ENCODE results near the gene MAD2L2. TPM values are rescaled to one million over a fixed set of nuclear protein-coding genes. Genes with fewer than 3 reads are reported as not detected.

The MAD2L2 gene
- polyA plus RNA-seq, 1 donor from 2014 or later, result 49.1 TPM

DNA sequence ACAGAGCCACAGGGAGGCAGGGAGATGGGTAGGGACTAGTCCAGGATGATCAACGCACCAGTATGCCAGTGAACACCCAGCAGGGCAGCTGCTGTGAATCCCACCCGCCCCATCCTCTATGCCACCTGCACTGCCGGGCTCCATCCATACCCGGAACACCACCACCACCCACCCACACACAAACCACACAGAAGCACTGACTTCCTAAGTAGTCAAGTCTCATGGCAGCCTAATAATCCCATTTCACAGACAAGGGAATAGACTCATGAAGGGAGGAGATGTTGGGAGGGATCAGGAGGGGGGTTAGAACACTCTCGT, 16.9 kb upstream of the MAD2L2 start:
- H3K27me3 Mint-ChIP-seq, result peaks cover 13% of the 10 kb centered on the region
- peak overlapping the region in 1 of 3 donors; percentile 82 for H3K27ac Mint-ChIP-seq
- H3K36me3 Mint-ChIP-seq, result peaks cover 3% of the 10 kb centered on the region
- no peak overlapping the region for H3K4me3 Mint-ChIP-seq
- peaks cover 2 to 5% (median 4%) of the 10 kb centered on the region in 3 donors for H3K4me1 Mint-ChIP-seq
- H3K9me3 Mint-ChIP-seq, result no peaks in the 10 kb centered on the region

DNA sequence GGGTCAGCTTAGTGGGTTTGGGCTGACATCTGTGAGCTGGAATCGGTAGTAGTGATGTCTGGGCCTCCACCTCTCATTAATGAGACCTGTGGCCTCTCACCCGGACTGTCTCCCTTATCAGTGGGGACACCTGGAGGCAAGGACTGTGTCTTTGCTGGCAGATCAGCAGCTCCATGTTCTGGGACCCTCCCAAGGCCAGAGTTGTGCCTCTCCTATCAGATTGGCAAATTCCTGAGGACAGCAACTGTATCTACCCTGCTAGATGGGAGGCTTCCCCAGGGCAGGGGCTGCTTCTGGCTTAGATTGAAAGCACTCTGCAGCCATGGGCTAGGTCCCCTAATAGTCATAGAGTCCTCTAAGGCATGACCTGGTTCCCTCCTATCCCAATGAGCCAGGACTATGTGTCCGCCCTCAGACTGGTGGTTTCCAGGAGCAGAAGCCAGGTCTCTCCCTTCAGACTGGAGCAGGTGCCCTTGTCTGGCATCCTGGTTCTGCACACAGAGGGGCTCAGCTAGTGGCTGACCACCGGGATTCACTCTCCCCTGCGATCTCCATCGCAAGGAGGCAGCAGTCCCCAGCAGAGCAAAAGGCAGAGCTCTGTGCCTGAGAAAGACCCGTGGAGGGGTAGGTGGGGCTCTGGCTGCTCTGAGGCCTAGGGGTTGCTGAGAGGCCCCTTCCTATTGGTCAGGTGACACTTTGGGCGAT, 16.4 kb upstream of the MAD2L2 start:
- Mint-ChIP-seq H3K4me3 (no peak overlapping the region), H3K27me3 (peaks cover 17% of the 10 kb centered on the region), H3K36me3 (peaks cover 3% of the 10 kb centered on the region), H3K27ac (no peak overlapping the region), H3K4me1 (peaks cover 2 to 5% (median 5%) of the 10 kb centered on the region in 3 donors), H3K9me3 (no peaks in the 10 kb centered on the region)

DNA sequence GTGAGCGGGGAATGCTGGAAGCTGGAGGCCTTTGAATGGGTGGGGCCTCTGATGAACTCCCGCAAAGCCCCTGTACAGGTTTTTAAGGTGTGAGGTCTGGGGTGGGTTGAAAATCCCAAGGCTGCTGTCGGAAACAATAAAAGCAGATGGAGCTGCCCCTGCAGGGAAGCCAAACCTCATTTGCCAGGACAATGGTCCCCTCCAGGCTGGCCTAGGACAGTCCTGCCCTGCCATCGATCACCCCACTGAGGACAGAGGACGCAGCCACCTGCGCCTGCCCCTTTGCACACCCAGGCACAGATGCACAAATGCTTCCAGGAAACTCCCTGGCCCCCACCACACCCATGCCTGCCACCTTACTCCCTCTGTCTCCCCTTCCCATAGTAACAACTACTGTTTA, 14.9 kb upstream of the MAD2L2 start:
- Mint-ChIP-seq H3K4me3 (no peak overlapping the region), H3K36me3 (peaks cover 3% of the 10 kb centered on the region), H3K4me1 (peaks cover 2 to 5% (median 5%) of the 10 kb centered on the region in 3 donors), H3K27ac (no peak overlapping the region), H3K9me3 (no peaks in the 10 kb centered on the region), H3K27me3 (peaks cover 20% of the 10 kb centered on the region)

DNA sequence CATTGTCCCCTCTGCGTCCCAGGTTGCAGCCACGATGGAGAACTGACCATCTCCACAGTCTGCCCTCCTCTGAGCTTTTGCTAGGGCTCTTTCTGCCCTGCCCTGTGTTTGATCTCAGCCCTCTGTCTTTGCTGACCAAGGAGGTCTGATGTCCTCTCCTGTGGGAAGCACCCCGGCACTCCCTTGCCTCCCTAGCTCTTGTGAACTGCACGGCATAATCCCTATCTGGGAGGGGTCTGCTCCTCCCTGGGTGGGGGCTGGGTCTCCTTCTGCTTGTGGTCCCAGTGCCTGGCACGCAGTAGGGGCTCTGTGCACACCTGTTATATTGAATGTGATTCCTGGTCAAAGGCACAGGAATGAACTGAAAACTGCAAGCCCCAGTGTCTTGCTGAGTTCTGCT, 13.0 kb upstream of the MAD2L2 start:
- Mint-ChIP-seq H3K36me3 (peaks cover 3% of the 10 kb centered on the region), H3K9me3 (no peaks in the 10 kb centered on the region), H3K27ac (peak overlapping the region in 1 of 3 donors; percentile 66), H3K27me3 (peaks cover 34% of the 10 kb centered on the region), H3K4me3 (peak overlapping the region in 1 of 4 donors; percentile 91), H3K4me1 (peaks cover 8 to 10% (median 9%) of the 10 kb centered on the region in 3 donors)

DNA sequence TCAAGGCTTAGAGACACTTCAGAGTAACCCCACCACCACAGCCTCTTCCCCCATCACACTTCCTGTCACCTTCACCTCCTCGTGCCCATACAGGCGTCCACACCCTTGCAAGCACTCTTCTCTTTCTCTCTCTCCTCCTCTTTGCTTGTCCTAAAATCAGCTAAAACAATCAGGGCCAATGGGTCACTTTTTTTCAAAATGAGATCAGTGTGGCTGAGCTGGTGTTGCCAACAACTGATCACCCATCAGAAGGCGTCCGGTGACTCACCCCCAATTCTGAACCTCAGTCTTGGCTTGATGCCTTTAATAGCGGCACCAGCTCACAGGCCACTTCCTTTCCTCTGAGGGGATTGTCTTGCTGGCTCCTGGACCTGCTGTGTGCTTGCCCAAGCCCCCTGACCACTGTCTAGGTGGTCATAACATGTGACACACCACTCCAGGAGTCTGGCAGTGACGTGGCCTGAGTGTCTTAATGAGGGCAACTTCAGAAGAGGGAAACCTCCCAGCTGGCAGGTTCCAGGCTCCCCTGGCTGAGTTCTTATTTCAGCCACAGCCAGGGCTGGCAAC, 12.2 kb upstream of the MAD2L2 start:
- peak overlapping the region in 2 of 4 donors; percentile 59 to 80 for H3K4me3 Mint-ChIP-seq
- H3K9me3 Mint-ChIP-seq, result no peaks in the 10 kb centered on the region
- H3K4me1 Mint-ChIP-seq, result peaks cover 8 to 10% (median 9%) of the 10 kb centered on the region in 3 donors
- H3K27ac Mint-ChIP-seq, result peak overlapping the region in 1 of 3 donors; percentile 45
- peaks cover 3% of the 10 kb centered on the region for H3K36me3 Mint-ChIP-seq
- peaks cover 31% of the 10 kb centered on the region for H3K27me3 Mint-ChIP-seq

DNA sequence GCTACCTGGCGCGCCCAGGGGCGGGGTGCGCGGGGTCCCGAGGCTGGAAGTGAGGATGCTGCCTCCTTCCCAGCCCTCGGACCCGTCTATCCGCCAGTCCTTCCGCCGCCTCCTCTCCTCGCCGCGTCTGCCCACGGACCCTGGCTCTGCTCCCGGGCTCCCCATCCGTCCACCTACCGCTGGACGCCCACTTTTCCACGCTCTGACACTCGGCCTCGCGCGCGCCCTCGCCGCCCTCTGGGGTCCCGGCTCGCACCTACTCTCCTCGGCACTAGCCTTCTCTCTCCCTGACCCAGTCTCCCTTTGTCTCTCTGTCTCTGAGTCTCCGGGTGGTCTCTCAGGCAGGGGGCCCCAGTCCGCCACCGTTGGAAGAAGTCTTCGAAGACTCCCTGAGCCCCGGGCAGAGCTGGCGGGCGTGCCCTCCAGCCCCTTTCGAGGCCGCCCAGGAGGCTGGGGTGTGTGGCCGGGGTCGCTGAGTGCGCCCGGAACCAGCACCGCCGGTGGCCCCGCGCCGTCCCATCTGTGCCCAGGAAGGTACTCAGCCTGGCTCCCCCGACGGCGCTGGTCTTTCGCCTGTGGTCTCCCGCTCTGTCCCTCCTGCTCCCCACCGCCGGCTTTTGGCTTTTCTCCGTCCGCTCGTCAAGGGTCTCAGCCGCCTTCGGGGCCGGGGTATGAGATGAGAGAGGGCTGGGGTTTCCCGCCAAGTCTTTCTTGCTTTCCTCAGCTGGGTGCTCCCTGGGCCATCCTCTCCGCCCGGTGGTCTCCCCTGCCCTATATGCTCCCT, 11.2 kb upstream of the MAD2L2 start:
- peak overlapping the region in 1 of 3 donors; percentile 45 for H3K27ac Mint-ChIP-seq

DNA sequence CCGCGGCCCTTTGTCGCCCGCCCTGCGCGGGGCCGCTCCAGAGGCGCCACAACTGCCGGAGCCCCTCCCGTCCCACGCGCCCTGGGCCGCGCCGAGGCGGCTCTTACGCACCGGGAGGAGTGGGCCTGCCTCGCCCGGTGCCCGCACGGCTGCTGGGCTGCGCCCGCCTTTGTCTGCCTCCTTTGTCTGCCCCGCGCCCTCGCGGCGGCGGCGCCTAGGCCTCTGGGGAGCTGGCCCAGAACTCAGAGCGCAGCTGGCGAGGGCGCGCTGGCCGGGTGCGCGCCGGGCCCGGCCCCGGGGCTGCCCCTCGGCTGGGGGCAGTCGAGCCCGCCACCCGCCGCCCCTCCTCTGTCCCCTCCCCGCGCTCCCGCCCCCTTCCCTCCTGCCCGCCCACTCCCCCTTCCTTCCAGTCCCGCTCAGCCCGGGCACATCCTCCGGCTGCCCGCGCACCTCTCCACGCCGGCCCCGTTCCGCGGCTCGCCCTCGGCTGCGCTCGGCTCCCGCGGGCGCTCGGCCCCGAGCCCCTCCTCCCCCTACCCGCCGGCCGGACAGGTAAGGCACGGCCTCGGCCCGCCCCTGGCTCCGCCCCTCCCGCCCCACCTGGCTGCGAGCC, 10.5 kb upstream of the MAD2L2 start, which contains the start of gene DRAXIN:
TSS of gene DRAXIN (plus strand) at position 409 of the 613 bp plus-strand sequence. CDS start 14,549 bp downstream, outside the sequence.
- Mint-ChIP-seq H3K27ac (peak within 1 kb of the TSS in 1 of 3 donors; percentile 45), H3K4me3 (peak within 1 kb of the TSS; percentile 1 to 86 (median 78)), H3K4me1 (peaks cover 8 to 10% (median 9%) of the 10 kb centered on the region in 3 donors), H3K27me3 (peaks cover 36% of the 10 kb centered on the region), H3K9me3 (no peaks in the 10 kb centered on the region), H3K36me3 (peaks cover 3% of the 10 kb centered on the region)

More for the DNA sequence above, 11.2 kb upstream of the MAD2L2 start:
- Mint-ChIP-seq H3K27me3 (peaks cover 36% of the 10 kb centered on the region), H3K4me1 (peaks cover 8 to 10% (median 9%) of the 10 kb centered on the region in 3 donors), H3K36me3 (peaks cover 3% of the 10 kb centered on the region), H3K9me3 (no peaks in the 10 kb centered on the region), H3K4me3 (peak overlapping the region in 3 of 4 donors; percentile 66 to 86 (median 66))

DNA sequence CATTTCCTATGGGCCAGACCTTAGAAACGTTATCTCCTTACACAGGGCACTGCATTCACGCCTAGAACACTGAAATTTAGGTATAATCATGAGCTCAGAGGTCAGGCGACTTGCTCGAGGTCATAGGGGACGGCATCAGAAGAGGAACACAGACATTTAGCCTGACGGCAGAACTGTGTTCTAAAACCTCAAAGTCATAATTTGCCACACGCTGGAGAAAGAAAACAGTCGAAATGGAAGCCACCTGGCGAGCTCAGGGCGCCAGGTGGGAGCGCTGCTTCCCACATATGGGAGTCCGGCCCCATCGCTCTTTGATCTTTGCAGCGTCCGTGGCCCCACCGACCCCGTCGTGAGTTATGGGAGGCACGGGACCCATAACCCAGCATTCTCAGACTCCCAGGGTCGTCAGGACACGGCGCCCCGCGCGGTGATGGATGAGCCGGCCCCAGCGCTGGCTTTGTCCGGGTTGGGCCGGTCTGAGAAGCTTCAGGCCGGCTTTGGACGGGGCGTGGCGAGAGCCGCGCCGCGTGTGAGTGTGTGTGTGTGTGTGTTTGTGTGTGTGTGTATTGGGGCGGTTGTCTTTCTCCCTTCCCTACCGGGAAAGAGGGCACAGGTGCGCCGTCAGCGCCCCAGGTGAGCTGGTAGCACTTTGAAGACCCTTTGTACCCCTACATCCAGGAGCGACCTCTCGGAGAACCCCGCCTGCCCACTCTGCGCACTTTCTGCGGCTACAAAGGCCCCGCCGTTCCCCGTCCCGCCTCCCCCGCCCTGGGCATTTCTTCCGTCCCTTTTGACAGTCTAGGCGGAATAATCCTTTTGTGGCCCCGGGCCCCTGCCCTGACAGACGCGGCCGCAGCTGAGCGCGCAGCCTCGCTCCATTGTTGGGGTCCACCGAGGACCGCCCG, 9.7 kb upstream of the MAD2L2 start:
- H3K4me3 Mint-ChIP-seq, result peak overlapping the region; percentile 1 to 86 (median 78)
- peaks cover 36% of the 10 kb centered on the region for H3K27me3 Mint-ChIP-seq
- no peak overlapping the region for H3K27ac Mint-ChIP-seq
- H3K36me3 Mint-ChIP-seq, result peaks cover 3% of the 10 kb centered on the region
- no peaks in the 10 kb centered on the region for H3K9me3 Mint-ChIP-seq
- peaks cover 9 to 10% (median 10%) of the 10 kb centered on the region in 3 donors for H3K4me1 Mint-ChIP-seq

DNA sequence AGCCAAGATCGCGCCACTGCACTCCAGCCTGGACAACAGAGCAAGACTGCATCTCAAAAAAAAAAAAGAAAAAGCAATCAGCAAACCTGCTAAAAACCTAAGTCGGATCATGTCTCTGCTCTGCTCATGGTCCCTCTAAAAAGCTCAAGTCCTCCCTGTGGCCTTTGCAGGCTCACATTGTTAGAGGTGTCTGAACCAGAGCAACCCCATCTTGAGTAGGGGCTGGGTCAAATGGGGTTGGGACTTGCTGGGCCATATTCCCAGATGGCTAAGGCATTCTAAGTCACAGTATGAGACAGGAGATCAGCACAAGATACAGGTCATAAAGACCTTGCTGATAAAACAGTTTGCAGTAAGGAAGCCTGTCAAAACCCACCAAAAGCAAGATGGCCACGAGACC, 7.6 kb upstream of the MAD2L2 start:
- Mint-ChIP-seq H3K4me3 (no peak overlapping the region), H3K27me3 (peaks cover 32% of the 10 kb centered on the region), H3K36me3 (no peaks in the 10 kb centered on the region), H3K27ac (no peak overlapping the region), H3K4me1 (peaks cover 10 to 16% (median 10%) of the 10 kb centered on the region in 3 donors), H3K9me3 (no peaks in the 10 kb centered on the region)

DNA sequence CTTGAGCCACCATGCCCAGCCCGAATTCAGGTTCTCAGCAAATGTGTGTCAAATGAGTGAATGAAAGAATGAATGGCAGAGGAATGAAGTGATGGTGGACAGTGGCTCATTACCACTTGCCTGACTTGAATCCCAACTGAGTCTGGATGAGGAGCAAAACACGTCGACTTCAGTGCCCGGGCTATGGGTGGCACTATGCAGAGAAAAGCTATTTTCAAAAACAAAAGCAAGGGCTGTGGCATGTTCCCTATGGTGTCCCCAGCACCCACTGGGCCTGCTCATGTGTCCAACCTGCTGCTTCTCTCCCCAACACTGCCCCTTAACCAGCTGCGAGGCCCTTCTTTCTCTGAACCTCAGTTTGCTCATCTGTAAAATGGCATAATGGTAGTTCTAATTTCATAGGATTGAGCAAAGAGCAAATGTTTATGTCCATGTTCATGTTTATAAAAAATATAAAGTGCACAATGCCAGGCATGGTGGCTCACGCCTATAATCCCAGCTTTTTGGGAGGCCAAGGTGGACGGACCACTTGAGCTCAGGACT, 4.3 kb upstream of the MAD2L2 start:
- Mint-ChIP-seq H3K27ac (no peak overlapping the region), H3K36me3 (no peaks in the 10 kb centered on the region), H3K4me3 (peak overlapping the region in 1 of 4 donors; percentile 23), H3K9me3 (no peaks in the 10 kb centered on the region), H3K27me3 (peaks cover 13% of the 10 kb centered on the region), H3K4me1 (peaks cover 2 to 10% (median 7%) of the 10 kb centered on the region in 3 donors)

DNA sequence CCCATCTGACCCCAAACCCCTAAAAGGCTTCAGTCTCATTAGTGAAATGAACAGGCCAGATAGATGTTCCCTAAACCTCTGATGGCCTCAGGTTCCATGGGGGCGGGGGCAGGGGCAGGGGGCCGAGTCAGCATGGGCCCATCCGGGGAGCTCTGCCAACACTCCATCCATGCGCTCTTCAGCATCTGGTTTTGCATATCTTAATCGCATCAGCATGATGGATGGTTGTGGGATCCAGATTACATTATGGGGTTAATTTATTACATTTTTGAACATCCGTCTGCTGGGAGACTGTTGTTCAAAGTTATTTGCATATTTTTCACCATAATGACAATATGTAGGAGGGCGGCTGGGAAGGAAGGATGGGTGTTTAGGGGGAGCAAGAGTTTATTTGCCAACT, 3.1 kb upstream of the MAD2L2 start:
- H3K4me1 Mint-ChIP-seq, result peaks cover 0 to 10% (median 8%) of the 10 kb centered on the region in 3 donors
- peaks cover 6% of the 10 kb centered on the region for H3K27me3 Mint-ChIP-seq
- no peak overlapping the region for H3K27ac Mint-ChIP-seq
- H3K36me3 Mint-ChIP-seq, result no peaks in the 10 kb centered on the region
- H3K9me3 Mint-ChIP-seq, result no peaks in the 10 kb centered on the region
- peak overlapping the region in 1 of 4 donors; percentile 78 for H3K4me3 Mint-ChIP-seq

DNA sequence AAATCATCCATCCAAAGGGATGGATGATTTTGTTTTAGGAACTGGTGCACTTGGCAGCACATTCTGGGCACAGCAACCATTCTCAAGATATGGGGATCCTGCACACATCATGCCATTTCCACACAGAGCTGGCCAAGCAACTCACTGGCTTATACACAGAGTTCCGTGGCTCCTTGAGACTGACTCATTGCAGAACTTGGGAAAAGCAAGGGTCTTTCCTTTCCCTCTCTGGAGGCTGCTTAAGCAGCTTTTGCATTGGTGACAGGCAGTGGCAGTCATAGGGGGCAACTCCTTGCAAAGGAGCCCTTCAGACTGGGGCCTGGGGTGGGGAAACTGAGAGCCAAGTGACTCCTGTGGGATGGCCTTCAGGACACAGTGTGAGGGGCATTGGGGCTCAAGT, 1.9 kb upstream of the MAD2L2 start:
- peaks cover 5 to 13% (median 8%) of the 10 kb centered on the region in 3 donors for H3K4me1 Mint-ChIP-seq
- peak overlapping the region in 3 of 4 donors; percentile 12 to 71 (median 23) for H3K4me3 Mint-ChIP-seq
- no peaks in the 10 kb centered on the region for H3K9me3 Mint-ChIP-seq
- H3K36me3 Mint-ChIP-seq, result no peaks in the 10 kb centered on the region
- H3K27me3 Mint-ChIP-seq, result peaks cover 2% of the 10 kb centered on the region
- no peak overlapping the region for H3K27ac Mint-ChIP-seq

DNA sequence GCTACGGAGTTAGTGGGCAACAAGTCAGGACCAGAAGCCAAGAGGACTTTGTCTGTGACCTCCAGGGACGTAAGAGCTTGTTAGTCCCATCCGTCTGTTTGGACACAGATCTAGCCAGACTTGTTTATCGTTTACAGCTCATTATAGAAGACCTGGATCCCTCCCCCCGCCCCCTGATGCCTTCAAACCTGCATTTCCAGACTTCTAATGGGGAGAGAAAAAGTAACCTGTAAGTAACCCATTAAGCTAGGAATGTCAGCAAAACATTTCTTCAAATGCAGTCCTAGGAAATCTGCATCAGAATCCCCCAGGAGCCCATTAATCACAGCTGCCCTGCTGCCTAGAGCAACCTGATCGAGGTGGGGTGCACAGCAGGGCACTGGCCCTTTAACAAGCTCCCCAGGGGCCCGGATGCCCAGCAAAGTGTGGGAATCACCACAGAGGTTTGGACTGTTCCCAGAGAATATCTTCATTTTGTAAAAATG, 1.4 kb upstream of the MAD2L2 start:
- Mint-ChIP-seq H3K9me3 (no peaks in the 10 kb centered on the region), H3K27ac (peak overlapping the region in 2 of 3 donors; percentile 46 to 78)

More for the DNA sequence above, 1.4 kb upstream of the MAD2L2 start:
- H3K4me3 Mint-ChIP-seq, result peak overlapping the region; percentile 50 to 100 (median 90)
- peaks cover 5 to 13% (median 8%) of the 10 kb centered on the region in 3 donors for H3K4me1 Mint-ChIP-seq
- H3K27me3 Mint-ChIP-seq, result no peaks in the 10 kb centered on the region
- H3K36me3 Mint-ChIP-seq, result no peaks in the 10 kb centered on the region

Data from IgD-negative memory B cell (primary cell).